Heart left ventricle (tissue), 16 donors: ENCODE results near the gene RINL. TPM values are rescaled to one million over a fixed set of nuclear protein-coding genes. Genes with fewer than 3 reads are reported as not detected.

Experiments
- ATAC-seq, 4 donors: fragments of 200-7000 bp; cut with Tn5 transposase; one replicate each; pipeline ENCODE4 v1.9.1; 2020 to 2022; ENCODE audit warnings: moderate library complexity in 4 of 4, mild to moderate bottlenecking in 3 of 4, moderate number of reproducible peaks in 1 of 4
- DNase-seq, 5 donors: peaks; one replicate each; pipeline ENCODE4 v3.0.0-alpha.2; 2020
- H3K27ac ChIP-seq, 12 donors: fragments of 200-600 bp; sonication (generic) in 4 of 12; one replicate each; pipeline versions ENCODE4 v1.5.0 to v1.8.0; 2016 to 2022; ENCODE audit warnings: mild to moderate bottlenecking in 2 of 12
- H3K27me3 ChIP-seq, 9 donors: fragments of 200-600 bp; sonication (generic) in 2 of 9; one replicate each; pipeline versions ENCODE4 v1.5.1 to v1.8.0; 2016 to 2022; ENCODE audit warnings: mild to moderate bottlenecking in 3 of 9
- H3K36me3 ChIP-seq, 9 donors: fragments of 200-600 bp; sonication (generic) in 2 of 9; one replicate each; pipeline versions ENCODE4 v1.5.0 to v1.8.0; 2018 to 2022; ENCODE audit warnings: mild to moderate bottlenecking in 2 of 9
- H3K4me1 ChIP-seq, 12 donors: fragments of 200-600 bp; sonication (generic) in 4 of 12; one replicate each; pipeline versions ENCODE4 v1.5.0 to v1.8.0; 2016 to 2022; ENCODE audit warnings: mild to moderate bottlenecking in 3 of 12
- H3K4me3 ChIP-seq, 12 donors: fragments of 200-600 bp; sonication (generic) in 4 of 12; one replicate each; pipeline versions ENCODE4 v1.5.0 to v1.8.0; 2017 to 2022; ENCODE audit warnings: mild to moderate bottlenecking in 9 of 12, moderate library complexity in 4 of 12
- H3K9me3 ChIP-seq, 12 donors: fragments of 200-600 bp; sonication (generic) in 4 of 12; one replicate each; pipeline versions ENCODE4 v1.5.0 to v1.8.0; 2016 to 2022; ENCODE audit warnings: mild to moderate bottlenecking in 1 of 12
- CTCF ChIP-seq, 12 donors: fragments of 200-600 bp; sonication (generic) in 4 of 12; IDR thresholded peaks; one replicate each; pipeline versions ENCODE4 v1.5.0 to v1.8.0; 2018 to 2022; ENCODE audit warnings: antibody characterized with exemption in 12 of 12, mild to moderate bottlenecking in 5 of 12
- POLR2A ChIP-seq, 2 donors: fragments of 450-650 bp; IDR thresholded peaks; one replicate each; pipeline ENCODE4 v1.6.1; 2017; ENCODE audit warnings: antibody characterized with exemption in 2 of 2, mild to moderate bottlenecking in 2 of 2, moderate library complexity in 2 of 2
- WGBS, 4 donors: extraction: QIAGEN DNeasy Blood & Tissue Kit in 2 of 4; methylation state at CpG; one replicate each; pipeline versions ENCODE4 v1.1.5 to v1.1.7; 2013 to 2018; 5-methylcytosine and 5-hydroxymethylcytosine counted together
- intact Hi-C, 10 donors: fragments of 100-400 bp; cut with DNase I; formaldehyde crosslinking; loops; one replicate each; pipeline versions ENCODE4 v1.11.1 to v1.14.2; 2022
- polyA plus RNA-seq, 2 donors: library from polyadenylated mRNA; stranded (reverse); fragments of 200-250 nt; gene quantifications; one replicate each; pipeline ENCODE4 v1.2.3, GENCODE V29; 2013
- total RNA-seq, 9 donors: library from RNA; depleted of rRNA in 2 of 9; stranded (reverse); fragments of >200 nt in 2 of 9; fragmentation: NEBNext Ultra II Directional in 3 of 9; extraction: Animal tissue kit (Norgen Biotek cat#: 25700) in 3 of 9; gene quantifications; one replicate each; pipeline versions ENCODE4 v1.1.0 to v1.2.4, GENCODE V29; 2016 to 2023
- donor health status: ischemic (EF 13 %, LVEDD 7.1; RV severe dilation, severe dysfunction).
- donor health status: healthy with polysubstance abuse.
- donor health status: DM: no; HTN: yes; CAD: no.
- donor health status: DM: no; HTN: no; CAD: no.
- donor health status: ischemic (EF 25% LVEDD 6.9; RV normal size, moderate dysfunction).
- donor health status: ischemic (EF 25% LVEDD 5.7; RV mildly dilated, moderate dysfunction).
- donor health status: healthy.
- donor health status: DM: yes; HTN: yes; CAD: no.
- donor health status: ischemic (EF 35%, LVEDD 5.7; RV mildly dilated, moderate dysfunction).
- donor health status: nonischemic (EF 11% LVEDD 7.7; RV severe dilation, severe dysfunction).
- donor health status: DM: yes; HTN: yes; CAD: no.
- donor health status: PGD.
- donor health status: ischemic (EF 29% LVEDD 5.4; RV normal size, mild dysfunction).
- donor health status: nonischemic (EF 23%, LVEDD 6.1; RV moderate dilation, normal function).

The RINL gene
- total and polyA plus RNA-seq, 11 donors = 1.6 to 11.3 (median 4.3) TPM

GRCh38 chr19:38904581-38905539 lies 26.8 kb upstream of the RINL start:
- intact Hi-C loops = no loop called here
- Histone ChIP-seq H3K4me3 (no peak overlapping the region), H3K27ac (no peak overlapping the region), H3K4me1 (peaks cover 0 to 17% (median 10%) of the 10 kb centered on the region in 12 donors), H3K9me3 (peaks cover 0 to 3% (median 0%) of the 10 kb centered on the region in 12 donors), H3K36me3 (peaks cover 0 to 42% (median 30%) of the 10 kb centered on the region in 9 donors), H3K27me3 (no peaks in the 10 kb centered on the region)
- ATAC-seq (no peak), DNase-seq (no peak)
- TF ChIP-seq CTCF (IDR thresholded peaks at IDR 0.05) = no peak
- no peak for TF ChIP-seq POLR2A (IDR thresholded peaks at IDR 0.05)
- WGBS, 4 donors = 89 to 92% (median 91%) methylated on average over 24 to 35 of the region's 35 CpGs

GRCh38 chr19:38901683-38902082 lies 23.6 kb upstream of the RINL start:
- intact Hi-C loops = loop anchor here in 1 of 10 donors (2.0 kb wide), 1 partner anchor 29 kb away; the partner anchor contains the start of genes MRPS12 and SARS2
- DNase-seq = no peak
- H3K4me3 ChIP-seq = no peak overlapping the region
- H3K9me3 ChIP-seq = peaks cover 0 to 3% (median 0%) of the 10 kb centered on the region in 12 donors
- H3K27ac ChIP-seq = no peak overlapping the region
- no peak for TF ChIP-seq POLR2A (IDR thresholded peaks at IDR 0.05)
- TF ChIP-seq CTCF (IDR thresholded peaks at IDR 0.05) = no peak
- peaks cover 6 to 36% (median 22%) of the 10 kb centered on the region in 12 donors for H3K4me1 ChIP-seq
- 100% methylated on average over 1 of the region's 1 CpG for WGBS, 4 donors
- H3K27me3 ChIP-seq = no peaks in the 10 kb centered on the region
- ATAC-seq = no peak
- H3K36me3 ChIP-seq = peaks cover 0 to 22% (median 15%) of the 10 kb centered on the region in 9 donors

GRCh38 chr19:38900743-38901190 lies 22.7 kb upstream of the RINL start:
- intact Hi-C loops = loop anchor here in 1 of 10 donors (2.0 kb wide), 1 partner anchor 30 kb away; the partner anchor contains the start of genes MRPS12 and SARS2
- 21 to 28% (median 25%) methylated on average over 3 of the region's 3 CpGs for WGBS, 4 donors
- Histone ChIP-seq H3K36me3 (peaks cover 0 to 16% (median 11%) of the 10 kb centered on the region in 9 donors), H3K4me1 (peaks cover 6 to 36% (median 22%) of the 10 kb centered on the region in 12 donors), H3K4me3 (peak overlapping the region in 9 of 12 donors; percentile 74 to 98 (median 92)), H3K27ac (peak overlapping the region in 5 of 12 donors; percentile 78 to 94 (median 92)), H3K9me3 (peaks cover 0 to 3% (median 0%) of the 10 kb centered on the region in 12 donors), H3K27me3 (no peaks in the 10 kb centered on the region)
- no peak for DNase-seq
- no peak for ATAC-seq
- TF ChIP-seq CTCF (IDR thresholded peaks at IDR 0.05) = no peak
- TF ChIP-seq POLR2A (IDR thresholded peaks at IDR 0.05) = no peak

GRCh38 chr19:38900202-38900629 lies 22.1 kb upstream of the RINL start:
- WGBS, 4 donors = 2 to 4% (median 3%) methylated on average over 8 of the region's 8 CpGs
- peaks cover 6 to 40% (median 22%) of the 10 kb centered on the region in 12 donors for H3K4me1 ChIP-seq
- intact Hi-C loops = loop anchor here in 1 of 10 donors (2.0 kb wide), 1 partner anchor 31 kb away; the partner anchor contains the start of genes MRPS12 and SARS2

More at GRCh38 chr19:38900202-38900629, 22.1 kb upstream of the RINL start:
- peak overlapping the region; percentile 38 to 94 (median 85) for H3K27ac ChIP-seq
- DNase-seq = no peak
- H3K27me3 ChIP-seq = no peaks in the 10 kb centered on the region
- H3K4me3 ChIP-seq = peak overlapping the region; percentile 63 to 98 (median 90)
- TF ChIP-seq CTCF (IDR thresholded peaks at IDR 0.05) (no peak), POLR2A (IDR thresholded peaks at IDR 0.05) (no peak)
- ATAC-seq = no peak
- peaks cover 0 to 10% (median 5%) of the 10 kb centered on the region in 9 donors for H3K36me3 ChIP-seq
- H3K9me3 ChIP-seq = peaks cover 0 to 3% (median 0%) of the 10 kb centered on the region in 12 donors
